NCI-H1092 treated with DMSO at 0.1 percent for 48 hours (cell line): Measurements from ENCODE around the gene EMX1.
A peak's percentile ranks its signal among the peaks of the same experiment; 100 is the strongest.

Experiments used
- DNase-seq: peaks from one replicate; lab custom pipeline; 2025; lab: John Stamatoyannopoulos, UW

The EMX1 gene

DNA sequence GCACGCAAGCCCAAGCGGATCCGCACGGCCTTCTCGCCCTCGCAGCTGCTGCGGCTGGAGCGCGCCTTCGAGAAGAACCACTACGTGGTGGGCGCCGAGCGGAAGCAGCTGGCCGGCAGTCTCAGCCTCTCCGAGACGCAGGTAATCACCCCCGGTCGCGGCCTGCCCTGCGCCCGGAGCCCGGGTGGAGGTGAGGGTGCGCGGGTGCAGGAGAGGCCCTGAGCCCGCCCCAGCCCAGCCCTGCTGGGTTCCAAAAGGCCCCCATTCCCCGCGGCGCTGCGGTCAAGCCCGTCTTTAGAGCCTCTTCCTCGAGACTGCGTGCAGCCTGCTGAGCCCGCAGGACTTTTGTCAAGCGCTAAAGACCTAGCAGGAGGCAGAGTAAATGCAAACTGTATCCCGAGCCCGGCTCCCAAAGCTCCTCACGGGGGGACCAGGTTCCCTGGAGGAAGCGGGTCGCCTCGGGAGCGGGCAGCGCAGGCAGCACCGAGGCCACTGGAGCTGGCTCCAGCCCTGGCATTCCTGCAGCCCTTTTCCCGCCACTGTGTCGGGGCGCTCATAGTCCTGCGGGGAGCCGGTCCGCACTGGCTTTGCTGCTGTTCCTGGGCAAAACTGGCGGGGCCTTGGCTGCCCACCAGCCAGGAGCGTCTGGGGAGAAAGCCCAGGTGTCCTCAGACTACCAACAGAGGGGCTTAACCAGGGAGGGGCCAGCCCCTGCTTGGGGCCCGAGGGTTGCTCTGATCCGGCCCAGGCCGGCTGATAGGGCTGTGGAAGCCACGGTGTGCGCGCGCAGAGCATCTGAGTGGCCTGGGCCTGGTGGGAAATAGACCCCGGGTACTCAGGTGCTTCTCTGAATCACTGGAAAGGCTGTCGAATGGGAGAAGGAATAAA, 7.3 kb downstream of the EMX1 start:
- DNase-seq = no peak

DNA sequence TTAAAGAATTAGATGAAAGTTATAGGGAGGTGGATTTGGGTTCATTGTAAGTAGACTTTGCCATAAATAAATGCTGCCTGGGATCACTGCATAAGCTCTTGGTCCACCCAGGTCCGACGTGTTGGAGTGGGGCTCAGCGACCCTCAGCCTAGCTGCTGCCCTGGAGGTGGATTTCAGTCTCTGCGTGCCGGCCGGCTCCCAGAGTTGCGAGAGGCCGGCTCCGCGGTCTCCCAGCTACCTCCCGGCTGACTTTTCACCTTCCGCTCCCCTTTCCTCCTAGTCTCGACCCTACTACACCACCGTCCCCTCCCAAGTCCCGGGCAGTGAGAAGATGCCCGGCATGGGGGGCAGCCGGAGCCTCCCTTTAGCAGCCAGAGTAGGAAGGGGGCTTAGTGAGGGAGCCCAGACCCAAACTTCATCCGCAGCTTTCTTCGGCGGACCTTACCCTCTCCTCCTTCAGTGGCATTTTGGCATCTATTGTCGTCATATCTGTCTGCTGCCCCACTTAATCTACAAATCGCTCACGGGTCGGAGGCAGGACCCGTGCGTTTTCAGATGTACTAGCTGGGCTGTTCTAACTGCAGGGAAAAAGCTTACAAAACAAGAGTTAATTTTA, 8.1 kb downstream of the EMX1 start:
- no peak for DNase-seq

DNA sequence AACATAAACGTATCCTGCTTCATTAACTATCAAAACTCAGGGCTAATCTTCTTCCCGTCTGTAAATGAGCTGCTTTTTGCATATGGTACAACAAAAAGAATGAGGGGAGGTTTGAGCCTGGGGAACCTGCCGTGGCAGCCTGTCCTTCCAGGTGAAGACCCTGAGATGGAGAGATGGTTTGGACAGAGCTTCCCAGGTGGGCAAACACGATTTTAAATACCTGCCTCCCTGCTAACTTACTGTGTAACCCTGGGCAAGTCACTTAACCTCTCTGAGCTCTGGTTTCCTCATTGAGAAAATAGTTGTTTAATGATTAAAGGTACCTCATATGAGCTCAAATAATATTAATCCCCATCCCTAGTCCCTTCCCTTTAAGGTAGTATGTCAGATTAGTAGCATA, 9.0 kb downstream of the EMX1 start:
- no peak for DNase-seq

DNA sequence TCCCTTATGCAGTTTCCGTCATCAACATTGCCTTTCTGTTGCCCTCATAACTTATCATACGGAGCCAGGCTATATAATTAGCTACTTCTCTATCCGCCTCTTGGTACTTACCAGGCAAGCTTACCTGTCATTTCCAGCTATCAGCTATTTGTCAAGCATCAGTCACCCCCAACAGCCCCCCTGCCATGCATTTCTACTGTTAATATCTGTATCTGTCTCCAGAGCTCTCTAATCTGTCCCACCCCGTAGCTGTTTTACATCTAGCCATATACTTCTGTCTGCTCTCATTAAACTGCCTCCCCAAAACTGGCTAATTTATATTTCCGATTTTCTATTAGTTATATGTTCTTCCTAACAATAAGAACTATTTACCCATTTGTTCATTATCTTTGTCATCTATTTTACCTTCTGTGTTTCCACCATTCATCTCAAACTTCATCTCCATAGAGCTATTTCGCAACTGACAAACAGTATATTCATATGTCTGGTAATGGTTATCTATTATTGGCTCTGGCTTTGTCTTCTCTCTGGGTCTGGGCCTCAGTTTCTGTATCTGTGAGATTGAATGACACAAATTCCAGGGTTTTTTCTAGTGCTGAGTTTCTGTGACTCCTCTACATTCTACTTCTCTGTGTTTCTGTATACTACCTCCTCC, 9.6 kb downstream of the EMX1 start:
- no peak for DNase-seq

DNA sequence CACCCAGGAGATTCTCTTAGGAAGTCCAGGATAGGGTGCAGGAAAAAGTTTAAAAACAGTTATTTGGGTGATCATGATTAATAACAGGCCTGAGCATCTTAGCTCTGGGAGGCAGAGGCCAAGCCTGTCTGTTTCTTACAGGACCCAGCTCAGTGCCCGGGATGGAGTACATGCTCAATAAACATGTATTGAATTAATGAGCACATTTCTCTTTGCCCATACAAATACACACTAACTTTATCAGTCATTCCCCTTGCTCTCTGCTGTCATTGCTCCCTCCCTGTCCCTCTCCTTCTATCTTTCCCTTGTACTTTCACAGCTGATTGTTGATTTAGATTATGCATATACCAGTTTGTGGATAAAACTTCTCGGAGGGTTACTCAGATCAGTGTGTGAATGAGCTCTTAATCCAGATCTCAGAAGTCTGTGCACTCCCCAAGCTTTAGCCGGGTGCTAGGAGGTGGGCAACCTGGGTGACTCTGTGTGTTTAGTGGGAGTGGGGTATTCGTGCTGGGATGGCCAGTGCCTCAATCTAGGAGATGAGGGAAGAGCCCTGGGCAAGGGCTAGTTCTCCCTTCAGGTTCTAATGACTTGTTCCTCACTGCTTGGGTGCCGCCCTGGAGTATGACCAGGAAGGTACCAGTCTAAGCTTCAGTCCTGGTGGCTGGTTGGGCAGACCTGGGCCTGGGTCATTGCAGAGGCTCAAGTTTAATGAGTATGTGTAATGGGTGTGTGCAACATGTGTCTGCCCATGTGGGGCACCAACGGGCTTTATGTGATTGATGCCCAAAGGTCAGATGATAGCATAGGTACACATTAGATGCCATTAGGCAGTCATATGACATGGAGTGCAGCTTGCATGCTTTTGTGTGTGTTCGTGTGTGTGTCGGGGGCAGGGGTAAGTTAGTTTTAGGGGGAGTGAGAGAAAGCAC, 10.6 kb downstream of the EMX1 start:
- no peak for DNase-seq

DNA sequence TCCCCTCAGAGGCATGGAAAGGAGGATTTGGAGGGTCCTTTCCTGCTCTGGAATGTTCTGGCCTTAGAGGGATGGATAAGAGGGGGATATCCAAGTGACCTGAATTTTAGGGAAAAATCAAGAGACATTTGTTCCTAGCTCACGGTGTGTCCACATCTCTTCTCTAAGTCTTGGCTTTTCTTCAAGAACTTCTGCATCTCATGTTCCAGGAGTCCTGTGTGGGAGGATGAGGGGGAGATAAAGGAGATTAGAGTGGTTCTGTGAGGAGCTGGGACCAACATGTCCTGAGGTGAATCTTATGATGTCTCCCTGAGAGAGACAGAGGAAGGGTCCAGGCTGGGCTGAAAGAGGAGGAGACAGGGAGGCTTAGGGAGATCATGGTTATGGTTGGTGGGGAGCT, 11.7 kb downstream of the EMX1 start:
- DNase-seq = no peak

DNA sequence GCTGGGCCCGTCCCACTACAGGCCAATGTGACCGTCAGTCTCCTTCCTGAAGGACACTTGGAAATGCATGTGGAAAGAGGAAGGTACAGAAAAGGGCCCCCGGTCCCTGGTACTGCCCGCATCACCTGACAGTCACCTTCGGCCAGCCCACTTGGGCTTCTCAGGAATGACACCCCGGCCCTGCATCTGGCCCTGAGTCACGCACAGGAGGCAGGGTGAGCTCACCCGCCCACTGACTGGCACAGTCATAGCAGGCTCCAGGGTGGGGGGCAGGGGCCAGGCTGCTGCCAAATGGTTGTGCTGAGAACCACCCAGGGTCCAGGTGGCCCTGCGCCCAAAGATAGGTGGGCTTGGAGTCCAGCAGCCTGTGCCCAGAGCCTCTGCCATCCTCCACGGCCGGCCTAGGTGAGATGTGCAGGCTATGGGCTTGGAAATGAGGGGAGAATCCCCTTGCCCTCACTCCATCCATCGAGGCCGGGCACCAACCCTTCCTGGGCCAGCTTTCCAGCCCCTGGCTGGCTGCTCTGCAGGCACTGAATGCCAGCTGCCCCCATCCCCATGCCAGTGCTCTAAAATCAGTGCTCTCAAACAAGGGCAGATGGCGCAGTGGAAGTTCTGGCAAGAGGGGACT, 14.1 kb downstream of the EMX1 start:
- DNase-seq = no peak

DNA sequence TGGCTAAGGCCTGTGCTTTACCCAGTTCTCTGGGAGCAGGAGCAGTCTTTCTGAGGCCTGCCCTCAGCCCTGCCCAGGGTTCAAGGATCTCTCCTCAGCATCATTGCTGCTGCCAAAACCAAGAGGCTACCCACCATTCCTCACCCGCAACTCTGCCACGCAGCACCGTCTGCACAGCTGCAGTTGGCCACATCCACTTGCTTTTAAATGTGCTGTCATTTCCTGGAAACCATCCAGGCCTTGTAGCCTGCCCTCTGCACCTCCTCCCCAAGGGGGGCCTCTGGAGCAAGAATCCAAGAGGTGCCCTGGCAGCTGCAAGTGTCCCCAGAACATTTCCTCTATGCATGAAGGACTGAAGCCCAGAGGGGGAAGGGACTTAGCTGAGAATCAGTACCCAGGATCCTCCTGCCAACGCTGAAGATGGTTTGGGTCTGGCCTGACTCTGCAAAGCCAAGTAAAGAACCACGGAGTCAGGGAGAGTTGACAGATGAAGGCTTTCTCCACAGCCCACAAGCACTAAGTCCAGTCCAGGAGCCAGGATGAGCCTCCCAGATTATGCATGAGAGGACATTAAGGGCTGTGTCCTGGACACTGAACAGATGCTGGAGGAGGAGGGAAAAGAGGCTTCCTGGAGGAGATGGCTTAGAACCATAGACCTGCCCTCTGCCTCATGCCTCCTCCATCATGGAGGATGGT, 14.9 kb downstream of the EMX1 start:
- no peak for DNase-seq

DNA sequence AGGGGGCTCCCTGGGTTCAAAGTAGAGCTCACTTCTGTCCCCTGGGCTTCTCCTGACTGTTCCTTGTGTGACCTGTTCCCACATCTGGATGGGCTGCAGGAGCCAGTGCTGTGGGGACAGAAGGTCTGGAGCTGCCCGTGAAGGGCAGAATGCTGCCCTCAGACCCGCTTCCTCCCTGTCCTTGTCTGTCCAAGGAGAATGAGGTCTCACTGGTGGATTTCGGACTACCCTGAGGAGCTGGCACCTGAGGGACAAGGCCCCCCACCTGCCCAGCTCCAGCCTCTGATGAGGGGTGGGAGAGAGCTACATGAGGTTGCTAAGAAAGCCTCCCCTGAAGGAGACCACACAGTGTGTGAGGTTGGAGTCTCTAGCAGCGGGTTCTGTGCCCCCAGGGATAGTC, 15.5 kb downstream of the EMX1 start:
- no peak for DNase-seq

DNA sequence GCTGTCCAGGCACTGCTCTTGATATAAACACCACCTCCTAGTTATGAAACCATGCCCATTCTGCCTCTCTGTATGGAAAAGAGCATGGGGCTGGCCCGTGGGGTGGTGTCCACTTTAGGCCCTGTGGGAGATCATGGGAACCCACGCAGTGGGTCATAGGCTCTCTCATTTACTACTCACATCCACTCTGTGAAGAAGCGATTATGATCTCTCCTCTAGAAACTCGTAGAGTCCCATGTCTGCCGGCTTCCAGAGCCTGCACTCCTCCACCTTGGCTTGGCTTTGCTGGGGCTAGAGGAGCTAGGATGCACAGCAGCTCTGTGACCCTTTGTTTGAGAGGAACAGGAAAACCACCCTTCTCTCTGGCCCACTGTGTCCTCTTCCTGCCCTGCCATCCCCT, 15.9 kb downstream of the EMX1 start:
- DNase-seq = no peak

DNA sequence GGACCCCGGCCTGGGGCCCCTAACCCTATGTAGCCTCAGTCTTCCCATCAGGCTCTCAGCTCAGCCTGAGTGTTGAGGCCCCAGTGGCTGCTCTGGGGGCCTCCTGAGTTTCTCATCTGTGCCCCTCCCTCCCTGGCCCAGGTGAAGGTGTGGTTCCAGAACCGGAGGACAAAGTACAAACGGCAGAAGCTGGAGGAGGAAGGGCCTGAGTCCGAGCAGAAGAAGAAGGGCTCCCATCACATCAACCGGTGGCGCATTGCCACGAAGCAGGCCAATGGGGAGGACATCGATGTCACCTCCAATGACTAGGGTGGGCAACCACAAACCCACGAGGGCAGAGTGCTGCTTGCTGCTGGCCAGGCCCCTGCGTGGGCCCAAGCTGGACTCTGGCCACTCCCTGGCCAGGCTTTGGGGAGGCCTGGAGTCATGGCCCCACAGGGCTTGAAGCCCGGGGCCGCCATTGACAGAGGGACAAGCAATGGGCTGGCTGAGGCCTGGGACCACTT, 16.4 kb downstream of the EMX1 start:
- DNase-seq = no peak

DNA sequence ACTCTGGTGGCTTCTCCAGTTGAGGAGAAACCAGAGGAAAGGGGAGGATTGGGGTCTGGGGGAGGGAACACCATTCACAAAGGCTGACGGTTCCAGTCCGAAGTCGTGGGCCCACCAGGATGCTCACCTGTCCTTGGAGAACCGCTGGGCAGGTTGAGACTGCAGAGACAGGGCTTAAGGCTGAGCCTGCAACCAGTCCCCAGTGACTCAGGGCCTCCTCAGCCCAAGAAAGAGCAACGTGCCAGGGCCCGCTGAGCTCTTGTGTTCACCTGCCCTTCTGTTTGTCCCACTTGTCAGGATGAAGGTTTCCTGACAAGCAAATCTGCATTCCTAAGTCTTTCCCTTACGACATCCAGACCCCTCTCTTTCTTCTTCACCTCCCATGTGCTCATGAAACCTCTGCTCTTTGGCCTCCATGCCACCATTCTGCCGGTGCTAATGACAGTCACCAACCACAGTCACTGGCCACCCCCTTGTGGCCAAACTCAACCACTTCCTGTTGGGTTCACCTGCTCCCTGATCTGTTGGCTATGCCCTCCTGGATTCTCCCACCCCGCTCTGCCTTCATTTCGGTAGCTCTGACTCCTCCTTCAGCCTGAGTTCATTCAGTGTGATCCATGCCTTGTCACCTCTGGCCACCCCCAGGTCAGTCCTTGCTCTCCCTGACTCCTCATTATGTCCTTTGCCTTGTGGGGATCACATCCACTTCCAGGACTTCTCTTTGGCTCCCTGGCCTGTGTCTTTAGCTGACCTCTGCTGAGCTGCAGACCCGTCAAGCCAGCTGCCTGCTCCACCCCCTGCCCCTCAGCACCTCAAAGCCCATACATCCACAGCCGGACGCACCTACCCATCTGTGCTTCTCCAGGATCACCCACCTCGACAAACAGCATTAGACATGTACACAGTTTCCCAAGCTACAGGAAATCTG, 17.6 kb downstream of the EMX1 start:
- peak; percentile 19 for DNase-seq

DNA sequence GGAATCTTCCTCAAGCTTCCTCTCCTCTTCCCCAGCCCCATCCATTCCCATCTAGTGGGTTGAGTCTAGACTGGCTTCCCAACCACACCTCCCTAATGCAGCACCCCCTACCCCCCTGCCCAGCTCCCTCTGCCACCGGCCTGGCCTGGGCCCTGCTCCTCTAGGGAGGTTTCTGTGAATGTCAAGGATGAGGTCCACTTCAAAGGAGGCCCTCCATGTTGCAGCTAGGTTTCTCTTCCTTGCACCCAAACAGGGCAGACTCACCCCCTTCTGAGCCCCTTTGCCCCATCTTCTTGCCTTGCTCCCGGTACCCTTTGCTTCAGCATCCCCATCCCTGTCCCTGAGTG, 18.3 kb downstream of the EMX1 start:
- no peak for DNase-seq

DNA sequence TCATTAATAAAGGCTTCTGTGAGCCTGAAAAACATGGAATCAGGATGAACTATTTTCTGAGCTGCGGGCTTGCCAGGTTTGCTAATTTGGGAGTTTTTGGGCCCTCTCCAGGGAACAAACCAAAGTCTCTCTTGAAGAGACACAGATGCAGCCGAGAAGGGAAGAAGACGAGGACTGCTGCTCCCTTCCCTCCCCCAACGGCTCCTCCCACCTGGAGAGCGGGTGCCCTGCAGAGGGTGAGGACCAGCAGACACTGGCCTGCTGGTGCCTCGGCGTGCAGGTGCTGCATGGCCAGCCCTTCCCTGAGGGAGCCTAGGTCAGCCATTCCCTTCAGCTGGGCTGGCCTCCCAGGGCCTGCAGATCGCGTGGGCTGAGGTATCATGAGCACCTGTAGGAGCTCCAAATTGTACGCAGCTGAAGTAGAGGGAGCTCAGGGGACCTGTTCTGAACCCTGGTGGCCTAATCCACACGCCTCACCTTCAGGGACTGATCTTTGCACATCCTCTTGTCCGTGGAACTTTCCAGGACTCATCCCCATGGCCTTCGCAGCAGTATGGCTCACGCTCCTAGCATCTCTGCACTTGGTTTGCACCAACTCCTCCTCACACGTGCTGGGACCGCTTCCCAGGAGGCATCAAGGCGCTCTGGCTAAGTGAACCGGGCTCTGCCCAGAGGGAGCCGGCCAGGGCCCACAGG, 19.5 kb downstream of the EMX1 start:
- no peak for DNase-seq

DNA sequence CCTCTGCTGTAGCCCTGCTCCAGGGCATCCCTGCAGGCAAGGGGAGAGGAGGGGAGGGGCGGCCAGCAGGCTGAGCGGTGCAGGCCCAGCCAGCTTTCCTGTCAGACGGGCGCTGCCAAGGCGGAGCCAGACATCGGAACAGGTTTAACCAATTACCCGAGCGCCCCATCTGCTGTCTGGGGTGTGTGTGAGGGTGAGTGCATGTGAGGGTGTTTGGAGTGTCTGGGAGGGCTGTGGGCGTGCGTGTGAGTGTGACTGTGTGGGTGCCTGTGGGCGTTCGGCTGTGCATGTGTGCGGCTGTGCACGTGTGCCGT, 20.0 kb downstream of the EMX1 start:
- no peak for DNase-seq

DNA sequence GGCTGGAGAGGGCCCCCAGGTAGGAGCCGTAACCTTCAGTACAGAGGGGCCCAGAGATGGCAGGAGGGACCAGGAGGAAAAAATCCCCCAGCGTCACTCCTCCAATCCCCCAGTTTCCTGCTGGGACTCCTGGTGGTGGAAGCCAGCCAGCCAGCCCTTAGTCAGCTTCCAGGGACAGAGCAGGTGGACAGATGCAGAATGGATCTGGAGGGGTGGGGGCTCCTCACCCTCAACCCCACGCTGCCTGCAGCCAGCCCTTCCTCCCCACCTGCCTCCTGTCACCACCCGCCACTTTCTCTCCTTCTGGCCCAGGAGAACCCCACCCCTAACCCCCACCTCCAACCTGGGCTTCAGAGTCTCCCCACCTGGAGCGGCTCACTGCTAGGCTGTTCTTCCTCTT, 21.1 kb downstream of the EMX1 start:
- no peak for DNase-seq

DNA sequence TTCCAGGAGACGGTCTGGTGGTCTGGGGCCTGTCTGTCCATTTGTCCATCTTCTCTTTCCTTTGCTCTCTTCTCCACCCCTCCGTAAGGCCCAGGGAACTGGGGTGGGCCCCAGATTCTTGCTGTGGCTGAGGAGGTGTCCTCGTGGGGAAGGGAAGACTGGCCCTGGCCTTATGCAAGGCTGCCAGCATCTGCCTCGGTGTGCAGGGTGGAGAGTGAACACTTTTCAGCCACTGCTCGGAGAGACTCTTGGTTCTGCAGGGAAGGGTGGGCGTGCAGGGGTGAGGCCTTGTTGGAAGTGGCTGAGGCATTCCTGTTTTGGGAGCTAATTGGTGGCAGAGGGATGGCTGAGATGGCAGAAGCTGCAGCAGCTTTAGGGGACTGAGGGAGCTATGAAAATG, 23.0 kb downstream of the EMX1 start:
- no peak for DNase-seq

DNA sequence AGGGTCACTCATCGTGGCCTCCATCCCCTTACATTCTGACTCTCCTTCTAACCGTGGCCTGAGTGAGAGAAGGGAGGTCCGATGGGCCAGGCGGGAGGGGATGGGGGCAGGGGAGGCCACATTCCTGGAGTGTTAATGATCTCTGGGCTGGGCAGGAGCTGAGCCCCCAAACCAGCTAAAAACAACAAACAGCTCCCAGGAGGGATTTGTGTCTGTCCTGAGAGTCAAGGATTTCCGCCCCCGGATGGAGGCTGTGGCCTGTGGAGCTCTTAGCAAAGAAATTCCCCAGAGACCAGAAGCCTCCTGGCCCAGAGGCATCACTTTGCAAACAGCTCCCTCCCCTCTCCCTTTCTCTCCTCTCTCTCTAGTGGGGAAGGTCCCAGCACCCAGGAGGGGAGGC, 23.5 kb downstream of the EMX1 start:
- DNase-seq = no peak

DNA sequence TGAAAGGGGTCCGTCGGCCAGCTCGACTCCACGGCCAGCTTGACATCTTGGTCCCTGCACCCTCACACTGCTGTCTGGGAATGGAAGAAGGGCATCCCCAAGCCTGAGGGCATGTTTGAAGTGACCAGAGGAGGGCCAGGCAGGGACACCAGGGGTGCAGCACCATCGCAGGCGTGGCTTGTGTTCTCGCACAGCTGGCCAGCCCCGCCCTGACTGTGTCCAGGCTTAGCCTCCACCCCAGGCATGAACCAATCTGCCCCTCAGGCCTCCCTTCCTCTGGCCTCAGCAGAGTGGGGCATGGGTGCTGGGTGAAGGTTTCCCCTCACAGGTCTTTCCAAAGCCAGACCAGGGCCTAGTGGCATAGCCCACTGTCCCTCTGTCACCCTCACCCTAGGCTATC, 25.0 kb downstream of the EMX1 start:
- no peak for DNase-seq
